HEK293T (cell line): Measurements from ENCODE around the gene ZSWIM5.

ENCODE experiments used
- CTCF ChIA-PET: fragments of 350-600 bp; formaldehyde crosslinking; extraction: SDS; loops from one replicate; lab custom pipeline; 2021; ENCODE audit warnings: antibody characterized with exemption, inconsistent platforms; lab: Yijun Ruan, JAX
- POLR2A ChIA-PET: fragments of 350-600 bp; formaldehyde crosslinking; extraction: SDS; loops from one replicate; lab custom pipeline; 2020; ENCODE audit warnings: antibody characterized with exemption, inconsistent platforms; lab: Yijun Ruan, JAX
- DNase-seq: peaks from one replicate; pipeline ENCODE4 v3.0.0; 2012; ENCODE audit warnings: mixed read lengths; ENCODE audit errors: extremely low spot score
- ARNT ChIP-seq: fragments of 450-650 bp; IDR thresholded peaks from 2 replicates; pipeline ENCODE4 v1.6.1; 2017; ENCODE audit warnings: mild to moderate bottlenecking
- BHLHE40 ChIP-seq: fragments of 450-650 bp; IDR thresholded peaks from 2 replicates; pipeline ENCODE4 v1.6.1; 2016; ENCODE audit warnings: mild to moderate bottlenecking, moderate library complexity, borderline replicate concordance
- CTBP1 ChIP-seq: fragments of 450-650 bp; IDR thresholded peaks from 2 replicates; pipeline ENCODE4 v1.6.1; 2016; ENCODE audit warnings: borderline replicate concordance
- ELF4 ChIP-seq: fragments of 450-650 bp; IDR thresholded peaks from 2 replicates; pipeline ENCODE4 v1.6.1; 2017; ENCODE audit warnings: antibody characterized with exemption
- FOXA1 ChIP-seq: fragments of 450-650 bp; IDR thresholded peaks from 2 replicates; pipeline ENCODE4 v1.6.1; 2016; ENCODE audit warnings: mild to moderate bottlenecking
- FOXK2 ChIP-seq: fragments of 450-650 bp; IDR thresholded peaks from 2 replicates; pipeline ENCODE4 v1.6.1; 2016; ENCODE audit warnings: mild to moderate bottlenecking
- FOXM1 ChIP-seq: fragments of 450-650 bp; IDR thresholded peaks from 2 replicates; pipeline ENCODE4 v1.6.1; 2017; ENCODE audit warnings: mild to moderate bottlenecking, borderline replicate concordance
- HDGF ChIP-seq: fragments of 450-650 bp; IDR thresholded peaks from 2 replicates; pipeline ENCODE4 v1.6.1; 2017; ENCODE audit warnings: antibody characterized with exemption, borderline replicate concordance
- L3MBTL2 ChIP-seq: fragments of 450-650 bp; conservative IDR thresholded peaks from 2 replicates; pipeline ENCODE4 v1.6.1; 2016; ENCODE audit warnings: mild to moderate bottlenecking
- LEF1 ChIP-seq: fragments of 450-650 bp; IDR thresholded peaks from 2 replicates; pipeline ENCODE4 v1.6.1; 2017; ENCODE audit warnings: mild to moderate bottlenecking, borderline replicate concordance
- NFRKB ChIP-seq: fragments of 450-650 bp; IDR thresholded peaks from 2 replicates; pipeline ENCODE4 v1.6.1; 2016; ENCODE audit warnings: mild to moderate bottlenecking, moderate library complexity
- PKNOX1 ChIP-seq: fragments of 450-650 bp; IDR thresholded peaks from 2 replicates; pipeline ENCODE4 v1.6.1; 2016
- SP1 ChIP-seq: fragments of 450-650 bp; IDR thresholded peaks from 2 replicates; pipeline ENCODE4 v1.6.1; 2017
- SUZ12 ChIP-seq: fragments of 450-650 bp; IDR thresholded peaks from 2 replicates; pipeline ENCODE4 v1.6.1; 2016; ENCODE audit warnings: mild to moderate bottlenecking
- TARDBP ChIP-seq: fragments of 450-650 bp; IDR thresholded peaks from 2 replicates; pipeline ENCODE4 v1.6.1; 2016
- ZNF384 ChIP-seq: fragments of 450-650 bp; IDR thresholded peaks from 2 replicates; pipeline ENCODE4 v1.6.1; 2016

The ZSWIM5 gene

DNA sequence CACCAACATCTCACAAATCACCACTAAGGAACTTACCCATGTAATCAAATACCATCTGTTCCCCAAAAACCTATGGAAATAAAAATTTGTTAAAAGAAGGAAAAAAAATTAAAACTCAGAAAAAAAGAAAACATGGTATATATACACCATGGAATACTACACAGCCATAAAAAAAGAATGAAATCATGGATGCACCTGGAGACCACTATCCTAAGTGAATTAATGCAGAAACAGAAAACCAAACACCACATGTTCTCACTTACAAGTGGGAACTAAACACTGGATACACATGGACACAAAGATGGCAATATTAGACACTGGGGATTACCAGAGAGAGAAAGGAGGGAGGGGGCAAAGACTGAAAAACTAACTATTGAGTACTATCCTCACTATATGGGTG lies 50.4 kb downstream of the ZSWIM5 start:
- ChIA-PET CTCF (no interaction called here), POLR2A (no interaction called here)
- no peak for TF ChIP-seq FOXA1
- no peak for TF ChIP-seq L3MBTL2
- TF ChIP-seq ZNF384 = no peak
- TF ChIP-seq PKNOX1 = no peak
- TF ChIP-seq CTBP1 = no peak
- TF ChIP-seq HDGF = no peak
- TF ChIP-seq BHLHE40 = no peak
- TF ChIP-seq NFRKB = no peak
- no peak for DNase-seq

DNA sequence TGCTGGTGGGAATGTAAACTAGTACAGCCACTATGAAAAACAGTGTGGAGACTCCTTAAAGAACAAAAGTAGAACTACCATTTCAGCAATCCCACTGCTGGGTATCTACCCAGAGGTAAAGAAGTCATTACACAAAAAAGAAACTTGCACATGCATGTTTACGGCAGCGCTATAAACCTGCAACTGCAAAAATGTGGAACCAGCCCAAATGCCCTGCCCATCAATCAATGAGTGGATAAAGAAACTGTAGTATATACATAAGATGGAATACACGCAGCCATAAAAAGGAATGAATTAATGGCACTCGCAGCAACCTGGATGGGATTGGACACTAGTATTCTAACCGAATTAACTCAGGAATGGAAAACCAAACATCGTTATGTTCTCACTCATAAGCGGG lies 51.0 kb downstream of the ZSWIM5 start:
- ChIA-PET POLR2A (no interaction called here), CTCF (no interaction called here)
- TF ChIP-seq CTBP1 (no peak), FOXK2 (no peak), FOXA1 (no peak), SP1 (no peak), ZNF384 (no peak), PKNOX1 (no peak), NFRKB (no peak), HDGF (no peak), LEF1 (no peak), ARNT (no peak), FOXM1 (no peak), SUZ12 (no peak), L3MBTL2 (no peak), TARDBP (no peak), ELF4 (no peak), BHLHE40 (no peak)
- no peak for DNase-seq

DNA sequence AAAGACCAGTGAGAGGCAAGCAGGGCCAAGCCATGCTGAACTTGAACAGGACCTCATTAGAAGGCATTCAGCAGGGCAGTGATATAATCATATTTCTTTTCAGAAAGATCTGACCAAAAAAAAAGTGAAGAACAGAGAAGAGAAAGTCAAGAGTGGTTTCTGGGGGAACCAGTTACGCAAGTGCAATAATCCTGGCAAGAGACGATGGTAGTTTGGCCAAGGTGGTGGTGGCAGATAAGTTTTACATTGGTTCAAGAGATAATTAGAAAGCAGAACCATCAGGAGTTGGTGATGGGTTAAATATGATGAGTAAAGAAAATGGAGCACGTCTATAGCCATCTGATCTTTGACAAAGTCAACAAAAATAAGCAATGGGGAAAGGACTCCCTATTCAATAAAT lies 54.3 kb downstream of the ZSWIM5 start:
- no peak for TF ChIP-seq PKNOX1
- TF ChIP-seq BHLHE40 = no peak
- no peak for TF ChIP-seq FOXM1
- TF ChIP-seq TARDBP = no peak
- no peak for TF ChIP-seq FOXK2
- TF ChIP-seq CTBP1 = no peak
- no peak for TF ChIP-seq NFRKB
- no peak for TF ChIP-seq ARNT
- TF ChIP-seq SP1 = no peak
- no peak for TF ChIP-seq LEF1
- no peak for TF ChIP-seq HDGF
- no peak for TF ChIP-seq L3MBTL2
- TF ChIP-seq ZNF384 = no peak
- no peak for TF ChIP-seq FOXA1
- TF ChIP-seq SUZ12 = no peak
- no peak for TF ChIP-seq ELF4
- ChIA-PET CTCF (no interaction called here), POLR2A (no interaction called here)
- no peak for DNase-seq

- ChIA-PET POLR2A (no interaction called here), CTCF (interaction anchor here (0.6 kb wide), 1 partner anchor 283 kb away, joined by 5 read pairs; no protein-coding TSS in a partner anchor)
These were observed 58.1 kb downstream of the ZSWIM5 start for GRCh38 chr1:45148209-45148825.

GRCh38 chr1:45146833-45147232 lies 59.6 kb downstream of the ZSWIM5 start:
- POLR2A ChIA-PET = no interaction called here
- no peak for TF ChIP-seq CTBP1
- no peak for TF ChIP-seq NFRKB
- TF ChIP-seq FOXM1 = no peak
- DNase-seq = no peak
- CTCF ChIA-PET = no interaction called here

More at GRCh38 chr1:45148209-45148825, 58.1 kb downstream of the ZSWIM5 start:
- DNase-seq = no peak
- TF ChIP-seq BHLHE40 (no peak), LEF1 (no peak), ARNT (no peak), HDGF (no peak), FOXK2 (no peak), SUZ12 (no peak)

DNA sequence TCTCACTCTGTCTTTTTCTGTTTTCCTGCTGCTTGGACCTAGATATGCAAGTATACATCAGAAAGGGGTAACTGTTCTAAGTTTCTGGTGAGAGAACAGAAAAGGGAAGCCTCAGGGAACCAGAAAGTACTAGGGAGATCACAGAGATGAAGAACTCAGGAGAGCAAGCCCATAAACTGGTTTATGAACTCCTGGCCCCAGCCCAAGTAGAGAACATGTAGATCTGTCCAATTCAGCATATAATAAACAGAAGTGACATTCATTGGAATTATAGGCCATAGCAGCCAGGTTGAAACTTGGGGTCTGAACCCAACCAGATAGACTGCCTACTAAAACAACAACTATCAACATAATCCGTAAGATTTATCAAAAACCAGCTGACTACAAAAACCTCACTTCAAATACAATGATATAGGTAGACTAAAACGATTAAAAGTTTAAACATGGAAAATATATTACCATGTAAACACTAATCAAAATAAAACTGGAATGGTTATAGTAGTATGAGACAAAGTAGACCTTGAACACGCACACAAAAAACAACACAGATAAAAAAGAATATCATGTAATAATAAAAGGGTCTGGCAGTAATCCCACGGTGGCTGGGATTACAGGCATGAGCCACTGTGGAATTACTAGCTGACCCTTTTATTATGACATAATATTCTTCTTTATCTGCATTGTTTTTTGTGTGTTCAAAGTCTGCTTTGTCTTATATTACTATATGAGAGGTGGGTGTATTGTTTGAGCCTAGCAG lies 65.0 kb downstream of the ZSWIM5 start:
- TF ChIP-seq BHLHE40 (no peak), LEF1 (no peak), FOXM1 (no peak), FOXK2 (no peak), SUZ12 (no peak), CTBP1 (no peak), FOXA1 (no peak)
- POLR2A ChIA-PET = no interaction called here
- DNase-seq = no peak
- CTCF ChIA-PET = no interaction called here
